Activated effector memory CD4-positive, alpha-beta T cell treated with Interleukin-2 at 50 U/mL for 16 hours (primary cell): Measurements from ENCODE around the gene LOXL3.
"Not testable (repeated sequence)": the region's sequence is repeated elsewhere in the genome, so short reads cannot be mapped to it uniquely, and the experiment has no call there.

Source experiments
- DNase-seq: peaks from one replicate; pipeline ENCODE4 v3.0.0-alpha.2; 2020

The LOXL3 gene

DNA sequence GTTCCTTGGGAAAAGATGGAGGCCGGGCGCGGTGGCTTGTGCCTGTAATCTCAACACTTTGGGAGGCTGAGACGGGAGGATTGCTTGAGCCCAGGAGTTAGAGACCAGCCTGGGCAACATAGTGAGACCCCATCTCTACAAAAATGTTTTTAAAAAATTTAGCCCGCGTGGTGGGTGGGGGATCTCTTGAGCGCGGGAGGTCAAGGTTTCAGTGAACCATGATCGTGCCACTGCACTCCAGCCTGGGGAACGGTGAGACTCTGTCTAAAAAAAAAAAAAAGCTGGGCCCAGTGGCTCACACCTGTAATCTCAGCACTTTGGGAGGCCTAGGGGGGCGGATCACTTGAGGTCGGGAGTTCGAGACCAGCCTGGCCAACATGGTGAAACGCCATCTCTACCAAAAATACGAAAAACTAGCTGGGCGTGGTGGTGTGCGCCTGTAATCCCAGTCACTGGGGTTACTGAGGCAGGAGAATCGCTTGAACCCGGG is 70.0 kb downstream of the LOXL3 start:
- not testable (repeated sequence) for DNase-seq

DNA sequence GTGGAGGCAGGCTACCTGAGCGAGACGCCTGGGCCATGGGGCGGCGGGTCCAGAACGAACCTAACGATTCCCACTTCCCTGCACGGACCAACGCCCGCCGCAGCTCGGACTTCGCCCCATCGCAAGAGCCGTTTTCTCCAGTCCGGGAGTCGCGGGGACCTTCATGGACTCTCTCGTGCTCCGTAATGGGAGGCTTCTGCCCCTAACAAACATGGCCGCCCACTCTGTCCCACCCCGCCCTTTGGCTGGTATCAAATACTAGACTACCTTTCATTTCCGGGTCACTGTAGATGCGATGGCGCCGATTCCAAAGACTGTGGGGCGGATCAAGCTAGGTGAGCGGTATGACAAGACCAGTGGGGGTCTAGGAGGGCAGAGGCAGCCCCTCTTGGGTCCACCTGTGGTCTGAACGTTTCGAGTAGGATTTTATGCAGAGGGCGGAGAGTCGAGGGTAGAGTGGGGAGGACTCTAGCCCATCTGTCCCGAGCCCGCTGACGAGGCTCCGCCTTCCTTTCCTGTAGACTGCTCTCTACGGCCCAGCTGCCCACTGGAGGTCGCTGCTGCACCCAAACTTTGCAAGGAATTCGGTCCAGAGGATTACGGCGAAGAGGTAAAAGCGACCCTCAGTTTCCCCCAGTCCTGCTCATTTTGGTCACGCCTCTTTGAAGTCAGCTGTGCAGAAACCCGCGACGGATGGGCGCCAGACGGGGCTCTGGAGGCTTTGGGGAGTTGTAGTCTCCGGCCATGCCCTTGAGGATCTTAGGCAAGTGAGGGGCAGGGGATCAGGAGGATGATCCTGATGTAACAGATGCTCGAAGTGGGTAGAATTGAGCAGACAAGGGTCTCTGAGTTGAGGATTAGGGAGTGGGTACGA is 70.7 kb downstream of the LOXL3 start, which contains the start of the genes CCDC142 and TTC31:
Gene CCDC142, minus strand, starts transcription at position 198 of the 874 bp plus-strand sequence. Its CDS starts 161 bp downstream, at position 37.
Gene TTC31, plus strand, starts transcription at position 281 of the 874 bp plus-strand sequence. Its CDS starts 15 bp downstream, at position 296.
- peak; percentile 87 for DNase-seq
